ENCODE data around the gene COL15A1. TPM values are rescaled to one million over a fixed set of nuclear protein-coding genes. Genes with fewer than 3 reads are reported as not detected.

The COL15A1 gene
- total RNA-seq, 1 donor from 2014 or later: 0.07 TPM

- H3K4me1 Mint-ChIP-seq: no peaks in the 10 kb centered on the region
- no peaks in the 10 kb centered on the region for H3K9me3 Mint-ChIP-seq
- intact Hi-C loops (cut with micrococcal nuclease): no loop called here
- TF ChIP-seq CTCF (IDR thresholded peaks at IDR 0.05): no peak
- DNase-seq: no peak
- no peaks in the 10 kb centered on the region for H3K36me3 Mint-ChIP-seq (ENCODE audit: low read depth)
- ChIA-PET CTCF (no interaction called here), POLR2A (no interaction called here)
- no peak overlapping the region for H3K4me3 Mint-ChIP-seq
- no peak for ATAC-seq (ENCODE audit: low read depth)
- no peaks in the 10 kb centered on the region for H3K27me3 Mint-ChIP-seq
- no peak overlapping the region for H3K27ac Mint-ChIP-seq
Observed at GRCh38 chr9:99029083-99029645, 85.5 kb downstream of the COL15A1 start.

GRCh38 chr9:99030092-99030511 is 86.4 kb downstream of the COL15A1 start:
- POLR2A ChIA-PET: no interaction called here
- no peak for TF ChIP-seq CTCF (IDR thresholded peaks at IDR 0.05)
- DNase-seq (no peak), ATAC-seq (ENCODE audit: low read depth) (no peak)
- no peaks in the 10 kb centered on the region for H3K36me3 Mint-ChIP-seq (ENCODE audit: low read depth)
- CTCF ChIA-PET: no interaction called here
- H3K27me3 Mint-ChIP-seq: no peaks in the 10 kb centered on the region
- H3K4me1 Mint-ChIP-seq: peaks cover under 1% of the 10 kb centered on the region
- intact Hi-C loops (cut with micrococcal nuclease): no loop called here
- no peak overlapping the region for H3K4me3 Mint-ChIP-seq
- no peaks in the 10 kb centered on the region for H3K9me3 Mint-ChIP-seq
- H3K27ac Mint-ChIP-seq: no peak overlapping the region

GRCh38 chr9:99030610-99031109 is 87.0 kb downstream of the COL15A1 start:
- POLR2A ChIA-PET: no interaction called here
- Mint-ChIP-seq H3K4me3 (no peak overlapping the region), H3K9me3 (no peaks in the 10 kb centered on the region), H3K4me1 (peaks cover 6% of the 10 kb centered on the region), H3K27me3 (no peaks in the 10 kb centered on the region), H3K36me3 (ENCODE audit: low read depth) (no peaks in the 10 kb centered on the region), H3K27ac (no peak overlapping the region)
- intact Hi-C loops (cut with micrococcal nuclease): no loop called here
- ATAC-seq (ENCODE audit: low read depth) (no peak), DNase-seq (no peak)
- no peak for TF ChIP-seq CTCF (IDR thresholded peaks at IDR 0.05)
- CTCF ChIA-PET: no interaction called here

- POLR2A ChIA-PET: no interaction called here
- ATAC-seq (ENCODE audit: low read depth) (no peak), DNase-seq (no peak)
- no peaks in the 10 kb centered on the region for H3K36me3 Mint-ChIP-seq (ENCODE audit: low read depth)
- no peak overlapping the region for H3K4me3 Mint-ChIP-seq
- CTCF ChIA-PET: no interaction called here
- H3K27me3 Mint-ChIP-seq: no peaks in the 10 kb centered on the region
- intact Hi-C loops (cut with micrococcal nuclease): no loop called here
- no peaks in the 10 kb centered on the region for H3K9me3 Mint-ChIP-seq
- no peak overlapping the region for H3K27ac Mint-ChIP-seq
- no peak for TF ChIP-seq CTCF (IDR thresholded peaks at IDR 0.05)
- H3K4me1 Mint-ChIP-seq: peaks cover 8% of the 10 kb centered on the region
Observed at GRCh38 chr9:99031319-99031718, 87.6 kb downstream of the COL15A1 start.

- H3K4me3 Mint-ChIP-seq: no peak overlapping the region
- no peaks in the 10 kb centered on the region for H3K36me3 Mint-ChIP-seq (ENCODE audit: low read depth)
- ATAC-seq (ENCODE audit: low read depth) (no peak), DNase-seq (no peak)
- intact Hi-C loops (cut with micrococcal nuclease): no loop called here
- no peaks in the 10 kb centered on the region for H3K9me3 Mint-ChIP-seq
- no peaks in the 10 kb centered on the region for H3K27me3 Mint-ChIP-seq
- ChIA-PET CTCF (no interaction called here), POLR2A (no interaction called here)
- TF ChIP-seq CTCF (IDR thresholded peaks at IDR 0.05): no peak
- no peak overlapping the region for H3K27ac Mint-ChIP-seq
- H3K4me1 Mint-ChIP-seq: peaks cover 8% of the 10 kb centered on the region
Observed at GRCh38 chr9:99031994-99032393, 88.3 kb downstream of the COL15A1 start.

Measured in activated B cell treated with CpG ODN at 0.5 μM for 24 hours (primary cell).